KMS-11 (cell line): ENCODE data around the gene ARID1B.

Experiments used
- H2AFZ ChIP-seq: fragments of 200-600 bp; sonication (generic); 2 replicates; pipeline ENCODE4 v1.6.1; 2016; ENCODE audit warnings: antibody characterized with exemption, mixed run types, low read depth
- H3K27ac ChIP-seq: fragments of 200-600 bp; sonication (generic); 2 replicates; pipeline ENCODE4 v1.6.1; 2016; ENCODE audit warnings: mild to moderate bottlenecking, mixed run types
- H3K27me3 ChIP-seq: fragments of 200-600 bp; sonication (generic); 2 replicates; pipeline ENCODE4 v1.6.1; 2017; ENCODE audit warnings: mild to moderate bottlenecking, low read depth, mixed run types, moderate library complexity; ENCODE audit not compliant: insufficient read depth
- H3K36me3 ChIP-seq: fragments of 200-600 bp; sonication (generic); 2 replicates; pipeline ENCODE4 v1.6.1; 2017; ENCODE audit warnings: mild to moderate bottlenecking, mixed run types; ENCODE audit not compliant: insufficient read depth
- H3K4me1 ChIP-seq: fragments of 200-600 bp; sonication (generic); 2 replicates; pipeline ENCODE4 v1.6.1; 2016; ENCODE audit warnings: mild to moderate bottlenecking, low read depth, mixed run types; ENCODE audit not compliant: poor library complexity, severe bottlenecking
- H3K4me2 ChIP-seq: fragments of 200-600 bp; sonication (generic); 2 replicates; pipeline ENCODE4 v1.7.0; 2016; ENCODE audit warnings: mild to moderate bottlenecking, mixed run types
- H3K4me3 ChIP-seq: fragments of 200-600 bp; sonication (generic); IDR thresholded peaks from 2 replicates; pipeline ENCODE4 v1.6.1; 2017; ENCODE audit warnings: low read depth, low read length, mixed read lengths; ENCODE audit not compliant: insufficient read depth
- H3K79me2 ChIP-seq: fragments of 200-600 bp; sonication (generic); 2 replicates; pipeline ENCODE4 v1.6.1; 2016; ENCODE audit warnings: low read depth, mixed run types; ENCODE audit not compliant: insufficient read depth
- H3K9ac ChIP-seq: fragments of 200-600 bp; sonication (generic); 2 replicates; pipeline ENCODE4 v1.6.1; 2016; ENCODE audit warnings: mild to moderate bottlenecking, mixed run types
- H4K20me1 ChIP-seq: fragments of 200-600 bp; sonication (generic); 2 replicates; pipeline ENCODE4 v1.6.1; 2016; ENCODE audit warnings: mild to moderate bottlenecking, mixed run types; ENCODE audit not compliant: insufficient read depth
- TF ChIP-seq, protein P1 (sequence below): fragments of 200-600 bp; sonication (generic); conservative IDR thresholded peaks from 2 replicates; pipeline ENCODE4 v1.6.1; 2017; ENCODE audit warnings: low read depth, mild to moderate bottlenecking, antibody characterized with exemption, low read length, moderate library complexity, mixed read lengths

The ARID1B gene

GRCh38 chr6:156793200-156793599 is 16.0 kb downstream of the ARID1B start:
- Histone ChIP-seq H3K27ac (no peak overlapping the region), H3K27me3 (no peaks in the 10 kb centered on the region), H4K20me1 (peaks cover 53% of the 10 kb centered on the region), H3K79me2 (peaks cover 99% of the 10 kb centered on the region), H3K4me2 (no peak overlapping the region), H3K4me3 (no peak overlapping the region), H3K4me1 (peaks cover 47% of the 10 kb centered on the region), H3K9ac (no peak overlapping the region), H2AFZ (no peak overlapping the region), H3K36me3 (no peaks in the 10 kb centered on the region)
- TF ChIP-seq, protein P1, sequence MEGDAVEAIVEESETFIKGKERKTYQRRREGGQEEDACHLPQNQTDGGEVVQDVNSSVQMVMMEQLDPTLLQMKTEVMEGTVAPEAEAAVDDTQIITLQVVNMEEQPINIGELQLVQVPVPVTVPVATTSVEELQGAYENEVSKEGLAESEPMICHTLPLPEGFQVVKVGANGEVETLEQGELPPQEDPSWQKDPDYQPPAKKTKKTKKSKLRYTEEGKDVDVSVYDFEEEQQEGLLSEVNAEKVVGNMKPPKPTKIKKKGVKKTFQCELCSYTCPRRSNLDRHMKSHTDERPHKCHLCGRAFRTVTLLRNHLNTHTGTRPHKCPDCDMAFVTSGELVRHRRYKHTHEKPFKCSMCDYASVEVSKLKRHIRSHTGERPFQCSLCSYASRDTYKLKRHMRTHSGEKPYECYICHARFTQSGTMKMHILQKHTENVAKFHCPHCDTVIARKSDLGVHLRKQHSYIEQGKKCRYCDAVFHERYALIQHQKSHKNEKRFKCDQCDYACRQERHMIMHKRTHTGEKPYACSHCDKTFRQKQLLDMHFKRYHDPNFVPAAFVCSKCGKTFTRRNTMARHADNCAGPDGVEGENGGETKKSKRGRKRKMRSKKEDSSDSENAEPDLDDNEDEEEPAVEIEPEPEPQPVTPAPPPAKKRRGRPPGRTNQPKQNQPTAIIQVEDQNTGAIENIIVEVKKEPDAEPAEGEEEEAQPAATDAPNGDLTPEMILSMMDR, result no peak

GRCh38 chr6:156794546-156795354 is 17.6 kb downstream of the ARID1B start:
- TF ChIP-seq, protein P1, result no peak
- H3K4me1 ChIP-seq, result peaks cover 36% of the 10 kb centered on the region
- no peak overlapping the region for H3K4me3 ChIP-seq
- no peak overlapping the region for H3K9ac ChIP-seq
- H3K36me3 ChIP-seq, result no peaks in the 10 kb centered on the region
- H3K27ac ChIP-seq, result no peak overlapping the region
- H2AFZ ChIP-seq, result no peak overlapping the region
- H4K20me1 ChIP-seq, result peaks cover 41% of the 10 kb centered on the region
- no peaks in the 10 kb centered on the region for H3K27me3 ChIP-seq
- no peak overlapping the region for H3K4me2 ChIP-seq
- peaks cover 99% of the 10 kb centered on the region for H3K79me2 ChIP-seq

DNA sequence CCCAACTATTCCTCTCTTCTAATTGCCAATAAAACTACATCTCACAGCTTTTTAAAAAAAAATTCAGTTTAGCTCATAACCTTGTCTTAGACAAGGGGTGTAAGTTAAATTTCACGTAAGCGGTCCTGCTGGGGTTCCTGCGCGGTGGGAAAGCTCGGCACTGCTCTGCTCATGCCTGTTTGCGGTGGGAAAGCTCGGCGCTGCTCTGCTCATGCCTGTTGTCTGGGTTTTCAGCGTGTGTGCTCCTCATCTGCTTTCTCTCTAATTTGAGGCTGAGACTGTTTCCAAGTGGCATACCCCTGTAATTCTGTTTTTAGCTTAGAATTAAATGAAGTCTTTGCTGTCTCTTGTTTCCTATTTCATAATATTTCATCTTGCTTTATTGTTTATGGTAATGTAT is 18.6 kb downstream of the ARID1B start:
- Histone ChIP-seq H3K4me2 (no peak overlapping the region), H4K20me1 (peaks cover 40% of the 10 kb centered on the region), H3K9ac (no peak overlapping the region), H3K4me3 (no peak overlapping the region), H3K27ac (no peak overlapping the region), H3K4me1 (peaks cover 25% of the 10 kb centered on the region), H3K27me3 (no peaks in the 10 kb centered on the region), H3K36me3 (no peaks in the 10 kb centered on the region), H3K79me2 (peaks cover 99% of the 10 kb centered on the region), H2AFZ (no peak overlapping the region)
- TF ChIP-seq, protein P1, result no peak

- Histone ChIP-seq H3K36me3 (no peaks in the 10 kb centered on the region), H4K20me1 (peaks cover 32% of the 10 kb centered on the region), H3K4me1 (peaks cover 17% of the 10 kb centered on the region), H3K79me2 (peaks cover 99% of the 10 kb centered on the region), H3K4me2 (no peak overlapping the region), H3K27me3 (no peaks in the 10 kb centered on the region), H3K27ac (no peak overlapping the region), H3K9ac (no peak overlapping the region), H2AFZ (no peak overlapping the region), H3K4me3 (no peak overlapping the region)
- TF ChIP-seq, protein P1, result no peak
Measured at GRCh38 chr6:156796627-156797026, 19.4 kb downstream of the ARID1B start.
